A549 (cell line): Measurements from ENCODE around the gene SPRED3. TPM values are rescaled to one million over a fixed set of nuclear protein-coding genes. Genes with fewer than 3 reads are reported as not detected.
A peak's percentile ranks its signal among the peaks of the same experiment; 100 is the strongest.

Experiments
- ATAC-seq, 2 experiments: fragments of 200-7000 bp in 1 of 2; fragments of >200 bp in 1 of 2; cut with Nextera tagmentation in 1 of 2; cut with Tn5 transposase in 1 of 2; 3 replicates each; pipeline versions ENCODE4 v1.8.0 to v1.9.1; 2018 to 2020; ENCODE audit warnings: mild to moderate bottlenecking in 1 of 2, moderate library complexity in 1 of 2
- CTCF ChIA-PET: fragments of 300-600 bp; sonication (Branson Sonifier 250); formaldehyde crosslinking; extraction: SDS; loops from one replicate; lab custom pipeline; 2021; ENCODE audit warnings: antibody characterized with exemption, inconsistent platforms; lab: Yijun Ruan, JAX
- POLR2A ChIA-PET: fragments of 350-600 bp; formaldehyde crosslinking; extraction: SDS; loops from one replicate; lab custom pipeline; 2021; ENCODE audit warnings: antibody characterized with exemption, inconsistent platforms; lab: Yijun Ruan, JAX
- DNase-seq, 2 experiments: peaks; one replicate each; pipeline versions ENCODE4 v3.0.0 to v3.0.0-alpha.2; 2011 to 2016; ENCODE audit warnings: low read depth in 1 of 2, low spot score in 1 of 2
- FAIRE-seq: peaks from 2 replicates; lab custom pipeline; 2011; peaks lifted over from hg19 to GRCh38; lab: Jason Lieb, UNC
- H3K27ac ChIP-seq, 2 experiments: fragments of >200 bp; sonication (Bioruptor Twin); formaldehyde crosslinking; 3 replicates each; pipeline ENCODE4 v1.5.1; 2016 to 2017
- H3K4me1 ChIP-seq: fragments of >200 bp; sonication (Bioruptor Twin); formaldehyde crosslinking; 3 replicates; pipeline ENCODE4 v1.6.1; 2016
- H3K4me2 ChIP-seq: fragments of >200 bp; sonication (Bioruptor Twin); formaldehyde crosslinking; 3 replicates; pipeline ENCODE4 v1.6.1; 2016
- H3K4me3 ChIP-seq: fragments of >200 bp; sonication (Bioruptor Twin); formaldehyde crosslinking; 3 replicates; pipeline ENCODE4 v1.5.1; 2016
- H3K9me3 ChIP-seq: fragments of >200 bp; sonication (Bioruptor Twin); formaldehyde crosslinking; 3 replicates; pipeline ENCODE4 v1.6.1; 2016
- BHLHE40 ChIP-seq: IDR thresholded peaks from 2 replicates; pipeline ENCODE4 v1.6.1; 2012; ENCODE audit warnings: low read depth, low read length, inconsistent platforms
- CBX2 ChIP-seq: fragments of 200-600 bp; sonication (generic); IDR thresholded peaks from 2 replicates; pipeline ENCODE4 v1.6.1; 2016; ENCODE audit warnings: low read depth, mild to moderate bottlenecking, borderline replicate concordance
- EHMT2 ChIP-seq: fragments of 200-600 bp; sonication (generic); IDR thresholded peaks from 2 replicates; pipeline ENCODE4 v1.6.1; 2016; ENCODE audit warnings: antibody characterized with exemption, low read depth, mild to moderate bottlenecking, moderate library complexity
- FOSL2 ChIP-seq, 2 experiments: fragments of 450-650 bp in 1 of 2; fragments of >200 bp in 1 of 2; sonication (Bioruptor Twin) in 1 of 2; formaldehyde crosslinking; IDR thresholded peaks; 2 replicates each; pipeline versions ENCODE4 v1.5.0 to v1.6.1; 2016 to 2020; ENCODE audit warnings: mild to moderate bottlenecking in 1 of 2, moderate library complexity in 1 of 2
- GATA3 ChIP-seq: IDR thresholded peaks from 2 replicates; pipeline ENCODE4 v1.6.1; 2012; ENCODE audit warnings: borderline replicate concordance
- HOXA7 ChIP-seq: fragments of 250-450 bp; sonication (Bioruptor Pico); IDR thresholded peaks from 2 replicates; pipeline ENCODE4 v1.5.0; 2020; ENCODE audit warnings: mild to moderate bottlenecking, moderate library complexity
- HOXB5 ChIP-seq: fragments of 250-450 bp; sonication (Bioruptor Pico); IDR thresholded peaks from 2 replicates; pipeline ENCODE4 v1.5.0; 2020; ENCODE audit warnings: mild to moderate bottlenecking, moderate library complexity
- JUN ChIP-seq, 2 experiments: fragments of >200 bp; sonication (Bioruptor Twin); formaldehyde crosslinking; IDR thresholded peaks; 2 replicates in 1 of 2; 3 replicates in 1 of 2; pipeline ENCODE4 v1.6.1; 2016 to 2017
- NPAS2 ChIP-seq: fragments of 250-450 bp; sonication (Bioruptor Pico); IDR thresholded peaks from 2 replicates; pipeline ENCODE4 v1.8.0; 2022; ENCODE audit warnings: mild to moderate bottlenecking, moderate library complexity, borderline replicate concordance
- NR3C1 ChIP-seq: fragments of >200 bp; sonication (Bioruptor Twin); formaldehyde crosslinking; IDR thresholded peaks from 3 replicates; pipeline ENCODE4 v1.6.1; 2017
- RAD21 ChIP-seq, 2 experiments: fragments of >200 bp in 1 of 2; sonication (Bioruptor Twin) in 1 of 2; formaldehyde crosslinking in 1 of 2; IDR thresholded peaks in 1 of 2; conservative IDR thresholded peaks in 1 of 2; 2 replicates in 1 of 2; 3 replicates in 1 of 2; pipeline ENCODE4 v1.6.1; 2012 to 2018; ENCODE audit warnings: inconsistent platforms in 1 of 2
- SREBF2 ChIP-seq: fragments of 450-650 bp; IDR thresholded peaks from 2 replicates; pipeline ENCODE4 v1.6.1; 2014; ENCODE audit warnings: mild to moderate bottlenecking, moderate library complexity
- TP53 ChIP-seq: fragments of 250-450 bp; sonication (Bioruptor Pico); IDR thresholded peaks from 2 replicates; pipeline ENCODE4 v1.5.0; 2021; ENCODE audit warnings: mild to moderate bottlenecking, moderate library complexity
- WGBS: methylation state at CpG from one replicate; pipeline ENCODE4 v1.1.6; 2017; ENCODE audit errors: missing lambda C conversion rate; 5-methylcytosine and 5-hydroxymethylcytosine counted together
- polyA plus RNA-seq, 4 experiments: library from polyadenylated mRNA; depleted of rRNA in 3 of 4; stranded (reverse); fragments of >200 nt; fragmentation: RNase III in 1 of 4; extraction: RNeasy Plus Mini Kit Qiagen cat#74134 plus additional on column Dnase treatment in 1 of 4; gene quantifications; 2 replicates in 3 of 4; 3 replicates in 1 of 4; pipeline ENCODE4 v1.2.3, GENCODE V29; 2011 to 2017
- TF ChIP-seq, protein P1 (sequence below): IDR thresholded peaks from 2 replicates; pipeline ENCODE4 v1.6.1; 2012
- TF ChIP-seq, protein P2 (sequence below): fragments of 200-600 bp; sonication (generic); IDR thresholded peaks from 2 replicates; pipeline ENCODE4 v1.6.1; 2016; ENCODE audit warnings: antibody characterized with exemption, mild to moderate bottlenecking, moderate library complexity
- TF ChIP-seq, protein P3 (sequence below): fragments of >200 bp; sonication (Bioruptor Twin); formaldehyde crosslinking; IDR thresholded peaks from 2 replicates; pipeline ENCODE4 v1.6.1; 2016

The SPRED3 gene
- polyA plus RNA-seq, 2 of the 4 experiments (the other 2 are of a cell fraction): 2.8 to 3.0 TPM

DNA sequence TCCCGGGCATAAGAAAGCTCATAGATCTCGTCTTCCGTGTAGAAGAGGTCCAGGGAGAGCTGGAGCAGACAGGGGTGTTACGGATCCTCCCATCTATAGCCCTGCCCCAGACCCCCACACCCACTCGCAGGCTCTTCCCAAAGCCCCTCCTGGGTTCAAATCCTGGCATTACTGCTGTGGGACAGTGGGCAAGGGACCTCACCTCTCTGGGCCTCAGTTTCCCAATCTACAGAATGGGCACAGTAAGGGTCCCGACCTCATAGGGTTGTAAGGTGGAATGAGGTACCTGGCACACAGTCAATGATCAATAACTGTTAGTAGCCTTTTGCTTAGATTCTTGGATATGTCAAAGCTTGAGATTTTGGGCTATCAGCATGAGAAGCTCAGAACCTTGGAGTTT lies 24.9 kb downstream of the SPRED3 start:
- ChIA-PET POLR2A (interaction anchor here (0.6 kb wide), 1 partner anchor 177 kb away, joined by 5 read pairs; no protein-coding TSS in a partner anchor), CTCF (interaction anchor here (1.2 to 8.0 kb wide), 4 partner anchors 10 to 179 kb away, joined by 3 to 153 read pairs (median 4); partner anchors contain the start of gene FAM98C)
- Histone ChIP-seq H3K9me3 (no peaks in the 10 kb centered on the region), H3K27ac (no peak overlapping the region), H3K4me1 (peaks cover 17% of the 10 kb centered on the region), H3K4me3 (no peak overlapping the region), H3K4me2 (no peak overlapping the region)
- no peak for ATAC-seq
- TF ChIP-seq CBX2: no peak
- no peak for TF ChIP-seq TP53 (CRISPR knock-in tag)
- TF ChIP-seq EHMT2: no peak
- TF ChIP-seq, protein P1, sequence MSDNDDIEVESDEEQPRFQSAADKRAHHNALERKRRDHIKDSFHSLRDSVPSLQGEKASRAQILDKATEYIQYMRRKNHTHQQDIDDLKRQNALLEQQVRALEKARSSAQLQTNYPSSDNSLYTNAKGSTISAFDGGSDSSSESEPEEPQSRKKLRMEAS: no peak
- no peak for TF ChIP-seq RAD21 (conservative IDR thresholded peaks at IDR 0.05 in 1 of 2, IDR thresholded peaks at IDR 0.05 in 1 of 2)
- no peak for TF ChIP-seq SREBF2
- no peak for DNase-seq
- 84% methylated on average over 6 of the region's 6 CpGs for WGBS
- FAIRE-seq: no peak

DNA sequence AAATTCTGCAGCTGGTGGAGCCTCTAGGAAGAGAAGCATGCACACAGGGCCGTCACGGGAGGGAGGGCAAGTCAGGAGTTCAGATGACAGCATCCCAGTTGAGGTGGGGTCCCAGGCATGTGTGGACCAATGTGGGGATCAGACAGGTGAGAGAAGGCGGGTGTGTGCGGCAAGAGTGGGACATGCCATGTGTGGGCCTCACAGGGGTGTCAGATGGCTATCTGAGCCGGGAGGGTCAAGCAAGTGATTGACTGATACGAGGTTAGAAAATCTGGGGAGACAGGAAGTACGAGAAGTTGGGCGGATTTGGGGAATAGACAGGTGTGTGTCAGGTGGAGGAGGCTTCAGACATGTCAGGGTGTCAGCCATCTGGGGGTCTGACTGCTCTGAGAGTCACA lies 28.6 kb downstream of the SPRED3 start:
- Histone ChIP-seq H3K9me3 (no peaks in the 10 kb centered on the region), H3K4me2 (peak overlapping the region; percentile 89), H3K4me1 (peaks cover 9% of the 10 kb centered on the region; the same call in 2 of the 3 replicates), H3K27ac (peak overlapping the region in 1 of 2 experiments; percentile 77; a peak in 2 of 6 replicates), H3K4me3 (no peak overlapping the region; the same call in 2 of the 3 replicates)
- ATAC-seq: no peak
- ChIA-PET CTCF (interaction anchor here (0.7 to 8.0 kb wide), 5 partner anchors 9 to 559 kb away, joined by 3 to 153 read pairs (median 4); partner anchors contain the start of gene FAM98C), POLR2A (no interaction called here)
- FAIRE-seq: no peak
- WGBS: 82% methylated on average over 8 of the region's 8 CpGs
- TF ChIP-seq NR3C1 (no peak), BHLHE40 (no peak), HOXA7 (CRISPR knock-in tag) (no peak)
- TF ChIP-seq, protein P2, sequence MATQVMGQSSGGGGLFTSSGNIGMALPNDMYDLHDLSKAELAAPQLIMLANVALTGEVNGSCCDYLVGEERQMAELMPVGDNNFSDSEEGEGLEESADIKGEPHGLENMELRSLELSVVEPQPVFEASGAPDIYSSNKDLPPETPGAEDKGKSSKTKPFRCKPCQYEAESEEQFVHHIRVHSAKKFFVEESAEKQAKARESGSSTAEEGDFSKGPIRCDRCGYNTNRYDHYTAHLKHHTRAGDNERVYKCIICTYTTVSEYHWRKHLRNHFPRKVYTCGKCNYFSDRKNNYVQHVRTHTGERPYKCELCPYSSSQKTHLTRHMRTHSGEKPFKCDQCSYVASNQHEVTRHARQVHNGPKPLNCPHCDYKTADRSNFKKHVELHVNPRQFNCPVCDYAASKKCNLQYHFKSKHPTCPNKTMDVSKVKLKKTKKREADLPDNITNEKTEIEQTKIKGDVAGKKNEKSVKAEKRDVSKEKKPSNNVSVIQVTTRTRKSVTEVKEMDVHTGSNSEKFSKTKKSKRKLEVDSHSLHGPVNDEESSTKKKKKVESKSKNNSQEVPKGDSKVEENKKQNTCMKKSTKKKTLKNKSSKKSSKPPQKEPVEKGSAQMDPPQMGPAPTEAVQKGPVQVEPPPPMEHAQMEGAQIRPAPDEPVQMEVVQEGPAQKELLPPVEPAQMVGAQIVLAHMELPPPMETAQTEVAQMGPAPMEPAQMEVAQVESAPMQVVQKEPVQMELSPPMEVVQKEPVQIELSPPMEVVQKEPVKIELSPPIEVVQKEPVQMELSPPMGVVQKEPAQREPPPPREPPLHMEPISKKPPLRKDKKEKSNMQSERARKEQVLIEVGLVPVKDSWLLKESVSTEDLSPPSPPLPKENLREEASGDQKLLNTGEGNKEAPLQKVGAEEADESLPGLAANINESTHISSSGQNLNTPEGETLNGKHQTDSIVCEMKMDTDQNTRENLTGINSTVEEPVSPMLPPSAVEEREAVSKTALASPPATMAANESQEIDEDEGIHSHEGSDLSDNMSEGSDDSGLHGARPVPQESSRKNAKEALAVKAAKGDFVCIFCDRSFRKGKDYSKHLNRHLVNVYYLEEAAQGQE: no peak
- TF ChIP-seq, protein P3, sequence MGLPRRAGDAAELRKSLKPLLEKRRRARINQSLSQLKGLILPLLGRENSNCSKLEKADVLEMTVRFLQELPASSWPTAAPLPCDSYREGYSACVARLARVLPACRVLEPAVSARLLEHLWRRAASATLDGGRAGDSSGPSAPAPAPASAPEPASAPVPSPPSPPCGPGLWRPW: no peak
- DNase-seq: no peak

DNA sequence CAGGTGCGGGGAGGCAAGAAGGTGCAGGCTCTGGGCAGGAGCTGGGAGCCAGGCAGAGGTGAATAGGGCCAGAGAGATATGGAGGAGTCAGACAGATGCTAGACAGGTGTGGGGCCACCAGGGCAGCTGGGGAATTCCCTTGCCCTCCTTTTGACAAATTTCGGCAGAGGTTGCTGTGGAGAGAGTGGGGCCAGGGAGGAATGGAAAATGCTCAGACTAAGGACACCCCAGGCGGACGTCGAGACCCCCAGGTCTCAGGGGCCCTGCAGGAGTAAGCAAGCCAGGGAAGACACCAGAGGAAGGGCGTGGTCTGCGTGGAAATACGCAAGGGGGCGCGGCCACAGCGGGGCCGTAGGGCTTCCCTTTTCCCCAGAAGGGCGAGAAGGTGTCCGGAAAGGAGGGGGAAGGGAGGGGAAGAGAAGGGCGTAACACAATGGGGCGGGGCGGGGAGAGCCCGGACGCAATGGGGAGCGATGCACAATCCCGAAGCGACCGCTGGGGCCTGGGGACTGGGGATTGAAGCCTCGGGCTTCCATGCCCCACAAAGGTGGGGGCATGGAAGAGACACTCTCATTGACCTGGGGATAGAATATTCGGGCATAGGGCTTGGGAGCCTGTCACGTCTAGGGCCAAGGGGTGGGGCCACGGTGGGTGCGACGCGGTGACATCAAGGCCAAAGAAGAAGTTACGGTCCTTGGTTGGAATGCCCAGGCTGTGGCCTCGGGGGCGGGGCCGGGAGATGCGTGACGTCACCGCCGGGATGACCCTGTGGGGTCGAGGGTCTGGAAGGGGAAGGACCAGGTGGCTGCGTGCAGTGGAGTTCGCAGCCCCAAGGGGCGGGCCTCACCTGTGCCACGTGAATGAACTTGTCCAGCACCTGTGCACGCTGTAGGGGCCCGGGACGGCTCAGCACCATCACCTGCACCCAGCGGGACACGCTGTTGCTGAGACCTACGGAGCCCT lies 29.3 kb downstream of the SPRED3 start:
- H3K9me3 ChIP-seq: no peaks in the 10 kb centered on the region
- WGBS: 15% methylated on average over 48 of the region's 49 CpGs
- 0 out of 2 replicates have a peak, but pooled peaks have one; percentile 11 for TF ChIP-seq NPAS2 (CRISPR knock-in tag)
- TF ChIP-seq, protein P3: no peak
- TF ChIP-seq BHLHE40: no peak
- TF ChIP-seq FOSL2 (IDR thresholded peaks at IDR 0.05): no peak
- 0 out of 2 replicates have a peak, but pooled peaks have one; percentile 4 for TF ChIP-seq FOSL2 (CRISPR knock-in tag; IDR thresholded peaks at IDR 0.05)
- no peak for TF ChIP-seq HOXB5 (CRISPR knock-in tag)
- TF ChIP-seq, protein P1: 0 out of 2 replicates have a peak, but pooled peaks have one; percentile 12
- peak in 1 of 2 experiments; percentile 29; a peak in 1 of 5 replicates for TF ChIP-seq JUN (IDR thresholded peaks at IDR 0.05)
- TF ChIP-seq GATA3: no peak
- peak overlapping the region; percentile 20 to 77; a peak in 5 of 6 replicates for H3K27ac ChIP-seq
- CTCF ChIA-PET: interaction anchor here (1.1 to 11.1 kb wide), 5 partner anchors 10 to 558 kb away, joined by 3 to 153 read pairs (median 6); partner anchors contain the start of gene FAM98C
- FAIRE-seq (peak; percentile 67), DNase-seq (peak; percentile 74 to 92), ATAC-seq (peak; percentile 77 to 86)
- H3K4me2 ChIP-seq: peak overlapping the region; percentile 89
- POLR2A ChIA-PET: no interaction called here
- peak overlapping the region; percentile 44 for H3K4me3 ChIP-seq
- peaks cover 9% of the 10 kb centered on the region; the same call in 2 of the 3 replicates for H3K4me1 ChIP-seq
